GM19238 (cell line): Measurements from ENCODE around the gene UBE3D.
"Not testable (repeated sequence)": the region's sequence is repeated elsewhere in the genome, so short reads cannot be mapped to it uniquely, and the experiment has no call there.

ENCODE experiments used
- DNase-seq: peaks from one replicate; pipeline ENCODE4 v3.0.0; 2011; ENCODE audit warnings: low spot score; ENCODE audit not compliant: insufficient read length

The UBE3D gene

DNA sequence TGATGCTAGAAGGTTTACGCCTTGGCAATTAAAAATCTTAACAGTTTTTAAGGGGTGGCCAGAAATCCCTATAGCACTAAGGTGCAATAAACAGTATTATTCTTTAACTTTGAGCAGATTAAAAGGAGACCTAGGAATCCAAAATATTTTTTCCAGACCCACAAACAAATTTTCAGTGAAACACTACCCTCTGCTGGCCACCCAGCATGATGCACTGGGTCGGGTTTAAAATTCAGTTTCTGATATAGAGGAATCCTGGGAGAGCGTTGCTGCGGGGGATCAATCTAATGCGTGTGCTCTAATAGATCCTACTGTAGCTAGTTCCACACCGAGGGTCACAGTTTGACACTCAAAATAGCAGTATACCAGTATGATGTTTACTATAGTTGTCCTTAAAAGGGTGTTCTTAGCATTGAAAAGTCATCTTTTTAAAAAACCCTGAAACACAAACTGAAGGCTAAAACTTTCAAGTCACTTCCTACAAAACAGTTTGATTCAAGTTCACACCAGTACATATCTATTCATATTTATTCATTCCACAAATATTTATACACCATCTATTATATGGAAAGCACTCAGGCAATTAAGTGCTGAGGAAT lies 10.2 kb downstream of the UBE3D start:
- DNase-seq, result no peak

DNA sequence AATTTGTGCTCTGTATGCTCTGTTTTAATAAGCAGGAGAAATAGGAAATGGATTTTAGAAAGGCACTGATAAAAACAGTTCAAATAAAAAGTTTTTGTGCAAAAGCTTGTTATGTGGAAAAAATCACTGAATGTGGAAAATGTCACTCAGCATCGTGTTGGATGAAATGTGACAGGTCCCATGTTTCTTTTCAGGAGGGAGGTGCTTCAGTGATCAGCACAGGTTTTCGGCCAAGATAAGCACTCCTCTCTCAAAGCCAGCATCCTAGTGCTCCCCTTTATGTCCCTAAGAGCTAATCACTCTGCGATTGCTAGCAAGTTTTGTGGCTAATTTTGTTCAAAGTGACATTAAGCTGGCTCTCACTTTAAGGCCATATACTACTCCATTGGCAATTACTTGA lies 12.0 kb downstream of the UBE3D start:
- DNase-seq, result no peak

DNA sequence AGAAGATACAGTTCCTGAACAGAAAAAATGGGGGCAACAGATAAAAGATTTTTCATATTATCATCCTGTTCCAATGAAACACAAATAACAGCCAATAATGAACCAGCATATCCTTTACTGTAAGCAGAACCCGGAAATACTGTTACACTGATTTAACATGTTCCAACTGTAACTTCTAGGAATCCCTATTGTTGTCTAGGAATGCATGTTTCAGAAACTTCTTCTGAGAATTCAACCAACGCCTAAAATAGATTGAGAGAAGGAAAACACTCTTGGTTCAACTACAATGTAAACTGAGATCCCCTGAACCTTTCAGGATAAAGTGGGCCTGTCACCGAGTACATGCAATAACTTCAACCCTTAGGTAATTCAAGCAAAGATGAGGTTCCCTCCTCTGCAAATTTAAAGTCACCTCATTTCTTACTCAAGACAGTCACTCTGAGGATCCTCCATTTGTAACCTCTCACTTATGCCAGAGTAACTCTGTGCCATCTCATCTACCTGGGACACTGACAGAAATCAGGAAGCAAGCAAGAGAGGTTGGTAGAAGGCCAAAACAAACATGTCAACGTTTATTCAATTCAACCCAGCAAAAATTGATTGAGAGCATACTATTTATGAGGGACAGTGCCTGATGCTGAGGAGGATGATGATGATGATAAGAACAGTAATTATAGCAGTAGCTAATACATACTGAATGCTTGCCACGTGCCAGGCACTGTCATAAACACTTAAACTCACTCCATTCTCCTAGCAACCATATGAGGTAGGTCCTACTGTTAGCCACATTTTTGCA lies 14.1 kb downstream of the UBE3D start:
- DNase-seq, result no peak

DNA sequence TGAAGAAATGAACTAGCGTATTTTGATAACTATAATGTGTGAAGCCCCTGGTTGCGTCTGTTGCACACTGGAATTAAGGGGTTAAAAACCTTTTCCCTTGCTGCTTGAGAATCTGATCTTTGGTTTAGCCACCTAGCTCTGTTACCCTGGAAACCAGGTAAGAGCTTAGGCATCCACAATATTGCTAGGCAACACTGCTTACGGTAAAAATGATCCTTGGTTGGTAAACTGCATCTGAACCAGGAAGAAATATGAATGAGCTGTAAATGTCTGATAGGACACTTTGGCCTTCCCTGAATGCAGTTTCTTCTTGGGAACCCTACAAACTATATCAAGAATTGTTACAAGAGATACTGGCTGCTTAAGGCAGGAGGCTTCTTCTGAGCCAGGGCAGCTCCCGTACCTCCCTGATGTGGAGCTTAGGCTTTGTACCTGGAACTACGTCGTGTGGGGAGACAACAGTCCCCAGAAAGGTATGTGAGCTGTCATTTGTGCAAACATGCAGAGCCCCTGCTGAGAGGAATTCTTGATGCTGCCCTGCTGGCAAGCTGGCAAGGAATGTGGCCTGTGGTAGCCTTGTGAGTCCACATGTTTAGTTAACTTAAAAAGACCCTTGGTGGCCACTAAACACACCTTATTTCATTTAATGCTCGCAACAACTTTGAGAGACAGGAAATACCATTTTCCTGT lies 18.4 kb downstream of the UBE3D start:
- DNase-seq, result no peak

DNA sequence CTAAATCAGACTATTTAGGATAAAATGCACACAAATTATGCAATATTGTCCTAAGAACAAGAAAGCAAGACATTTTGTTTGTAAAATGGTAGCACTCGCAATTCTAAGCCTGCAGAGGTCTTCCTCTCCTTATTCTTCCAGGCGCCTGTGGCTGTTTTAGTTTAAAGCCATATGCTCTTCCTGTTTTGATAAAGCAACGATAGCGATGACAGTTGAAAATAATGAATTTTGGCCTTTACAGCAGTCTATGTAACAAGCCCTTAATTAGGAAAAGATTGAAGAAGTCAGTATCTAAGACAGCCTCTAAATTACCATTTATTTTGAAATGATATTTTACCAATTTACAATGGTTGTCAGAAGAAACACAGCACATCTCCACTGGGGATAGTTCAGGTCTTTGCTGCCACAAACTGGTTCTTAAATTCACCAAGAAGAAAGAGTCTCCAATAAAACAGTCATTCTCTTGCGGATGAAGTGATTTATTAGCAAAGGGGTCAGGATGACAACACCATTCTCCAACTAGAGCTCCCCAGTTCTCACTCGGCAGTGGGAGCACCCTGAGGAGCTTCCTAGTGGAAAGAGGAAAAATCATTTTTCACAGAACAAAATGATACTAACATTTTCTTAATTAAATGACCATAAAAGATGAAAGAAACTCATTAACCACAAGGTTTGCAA lies 21.4 kb downstream of the UBE3D start:
- DNase-seq, result no peak

DNA sequence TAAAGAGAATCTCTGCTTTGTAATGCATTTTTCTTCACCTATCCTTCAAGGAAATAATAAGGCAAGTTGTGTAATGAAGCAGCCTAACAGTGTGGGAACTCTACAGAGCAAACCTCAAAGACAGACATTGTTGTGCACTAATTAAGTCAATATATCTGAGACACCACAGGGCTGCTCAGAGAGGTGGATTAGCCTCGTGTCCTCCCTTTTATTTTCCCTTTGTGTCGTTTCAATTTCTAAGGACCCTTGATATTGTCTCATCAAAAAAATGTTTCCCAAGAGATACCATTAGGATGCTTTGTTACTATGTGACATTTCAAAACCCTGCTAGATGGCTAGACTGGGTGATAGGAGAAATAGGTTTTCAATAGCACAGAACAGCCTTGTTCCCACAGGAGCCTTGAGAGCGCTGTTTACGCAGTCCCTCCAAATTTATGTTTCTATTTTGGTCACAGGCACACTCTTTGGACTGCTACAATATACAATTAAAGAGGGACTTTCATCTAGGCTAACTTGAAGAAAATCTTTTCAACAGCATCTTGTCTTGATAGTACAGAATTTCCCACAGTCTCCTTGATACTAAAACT lies 23.1 kb downstream of the UBE3D start:
- DNase-seq, result no peak

DNA sequence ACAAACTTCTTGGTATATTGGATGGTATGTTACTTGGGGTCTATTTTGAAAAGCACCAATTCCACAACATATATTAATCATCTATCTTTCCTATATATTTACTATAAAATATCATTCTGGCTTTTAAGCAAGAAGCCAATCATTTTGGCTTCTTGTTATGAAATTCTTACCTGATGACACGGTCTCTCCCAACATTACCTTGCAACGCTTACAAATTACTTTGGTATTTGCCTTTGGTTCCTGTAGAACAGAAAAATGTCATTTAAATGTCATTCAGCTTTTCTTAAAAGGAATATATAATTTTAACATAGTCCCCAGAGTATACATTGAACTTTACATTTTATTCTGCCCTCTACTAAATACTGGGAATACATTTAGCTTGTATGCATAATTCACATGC lies 27.4 kb downstream of the UBE3D start:
- no peak for DNase-seq

DNA sequence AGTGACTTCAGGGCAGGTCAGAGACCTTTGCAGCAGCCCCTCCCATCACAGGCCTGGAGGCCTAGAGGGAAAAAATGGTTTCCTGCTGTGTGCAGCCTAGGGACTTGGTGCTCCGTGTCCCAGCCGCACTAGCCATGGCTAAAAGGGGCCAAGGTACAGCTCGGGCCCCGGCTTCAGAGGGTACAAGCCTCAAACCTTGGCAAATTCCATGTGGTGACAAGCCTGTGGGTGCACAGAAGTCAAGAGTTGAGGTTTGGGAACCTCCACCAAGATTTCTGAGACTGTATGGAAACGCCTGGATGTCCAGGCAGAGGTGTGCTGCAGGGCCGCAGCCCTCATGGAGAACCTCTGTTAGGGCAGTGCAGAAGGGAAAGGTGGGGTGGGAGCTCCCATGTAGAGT lies 34.0 kb downstream of the UBE3D start:
- no peak for DNase-seq

DNA sequence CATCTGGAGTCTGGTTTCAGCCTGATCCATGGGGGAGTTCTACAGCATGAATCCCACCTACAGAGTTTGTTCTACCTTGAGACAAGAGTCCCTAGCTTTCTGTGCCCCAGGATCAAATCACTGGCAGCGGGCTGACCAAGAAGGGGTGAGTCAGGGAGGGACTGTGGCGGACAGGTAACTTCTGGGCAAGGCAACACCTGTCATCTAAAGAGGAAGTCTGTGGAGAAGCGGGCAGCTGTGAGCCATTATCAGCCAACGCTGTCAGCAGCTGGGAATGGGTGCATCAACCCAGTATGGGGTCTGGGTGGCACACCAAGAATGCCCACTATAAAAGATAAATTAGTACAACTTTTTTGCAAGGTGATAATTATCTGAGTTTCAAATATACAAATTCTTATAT lies 45.9 kb downstream of the UBE3D start:
- no peak for DNase-seq

DNA sequence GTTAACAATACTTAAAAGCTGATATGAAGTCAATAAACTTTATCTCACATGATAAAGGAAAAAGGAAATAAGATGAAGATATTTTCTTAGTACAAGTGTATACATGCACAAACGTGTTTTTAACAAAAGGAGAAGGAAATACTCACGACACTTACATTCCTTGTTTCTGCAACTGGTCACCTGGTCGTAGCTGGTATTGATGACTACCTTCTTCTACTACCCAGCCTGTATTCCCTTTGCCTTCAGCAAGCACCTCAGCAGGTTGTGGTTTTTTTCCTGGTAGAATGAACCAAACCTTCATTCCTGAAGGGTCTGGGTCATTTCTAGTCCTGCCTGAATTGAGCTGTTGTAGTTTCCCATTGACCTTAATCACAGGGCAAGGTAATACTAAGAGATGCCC lies 54.5 kb downstream of the UBE3D start:
- DNase-seq, result not testable (repeated sequence)

DNA sequence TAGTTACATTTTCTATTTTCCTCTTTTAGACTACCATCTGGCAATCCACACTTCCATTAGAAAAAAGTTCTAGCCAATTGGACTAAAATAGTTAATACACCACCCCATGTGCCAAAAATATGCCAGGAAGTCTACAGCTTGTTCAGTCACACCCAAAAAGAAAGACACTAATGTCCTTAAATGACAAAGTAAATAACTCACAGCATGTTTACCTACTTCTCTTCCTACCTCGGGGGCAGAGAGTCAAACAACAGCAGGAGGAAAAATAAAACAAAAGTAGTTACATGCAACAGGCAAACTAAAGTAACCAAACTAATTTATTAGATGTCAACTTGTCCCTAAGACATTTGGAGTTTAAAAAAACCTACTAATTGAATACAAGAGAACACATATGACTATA lies 57.0 kb downstream of the UBE3D start:
- no peak for DNase-seq

DNA sequence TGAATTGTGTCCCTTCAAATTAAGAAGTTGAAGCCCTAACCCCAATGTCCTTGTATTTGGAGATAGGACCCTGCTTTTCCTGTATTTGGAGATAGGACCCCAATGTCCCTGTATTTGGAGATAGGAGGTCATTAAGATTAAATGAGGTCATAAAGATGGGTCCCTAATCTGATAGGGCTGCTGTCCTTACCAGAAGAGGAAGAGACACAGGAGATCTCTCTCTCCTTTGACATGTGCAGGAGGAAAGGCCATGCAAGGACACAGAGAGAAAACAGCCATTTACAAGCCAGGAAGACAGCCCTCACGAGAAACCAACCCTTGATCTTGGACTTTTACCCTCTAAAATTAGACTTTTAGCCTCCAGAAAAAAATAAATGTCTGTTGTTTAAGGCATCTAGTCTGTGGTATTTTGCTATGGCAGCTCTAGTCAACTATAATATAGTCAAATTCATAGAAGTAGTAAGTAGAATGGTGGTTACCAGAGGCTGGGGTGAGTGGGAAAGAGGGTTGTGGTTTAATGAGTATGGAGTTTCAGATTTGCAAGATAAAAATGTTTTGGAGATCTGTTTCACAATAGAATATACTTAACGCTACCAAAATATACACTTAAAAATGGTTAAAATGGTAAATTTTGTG lies 59.3 kb downstream of the UBE3D start:
- no peak for DNase-seq

DNA sequence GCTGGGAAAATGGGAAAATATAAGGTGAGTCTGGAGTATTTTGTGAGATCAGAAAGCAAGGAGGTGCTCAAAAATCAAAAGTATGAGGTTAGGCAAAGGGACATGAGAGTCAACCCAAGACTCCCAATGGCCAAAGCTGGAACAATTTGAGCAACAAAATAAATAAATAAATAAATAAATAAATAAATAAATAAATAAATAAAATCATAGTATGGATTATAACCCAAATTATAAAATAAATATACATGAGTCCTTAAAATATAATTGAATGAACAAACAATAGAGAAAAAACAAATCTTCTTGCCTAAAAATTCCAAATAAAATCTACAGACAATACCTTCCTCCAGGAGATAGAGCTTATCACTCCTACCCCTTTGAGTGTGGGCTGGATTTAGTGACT lies 69.5 kb downstream of the UBE3D start:
- DNase-seq, result no peak

DNA sequence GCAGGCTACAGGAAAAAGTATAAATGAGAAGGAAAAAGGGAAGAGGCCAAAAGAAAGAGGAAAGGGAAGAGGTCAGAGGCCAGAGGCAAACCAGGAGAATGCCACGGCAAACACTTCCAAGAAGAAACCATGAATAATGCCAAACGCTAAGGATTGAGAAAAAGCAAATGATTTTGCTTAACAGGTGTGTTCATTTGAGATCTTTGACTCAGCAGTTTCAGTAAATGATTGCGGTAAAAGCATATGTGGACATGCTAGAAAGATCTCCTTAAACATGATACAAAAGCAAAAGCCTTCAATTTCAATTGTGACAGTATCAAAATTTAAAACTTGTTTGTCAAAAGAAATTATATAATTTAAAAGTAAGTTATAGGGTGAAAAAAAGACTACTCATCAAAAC lies 70.6 kb downstream of the UBE3D start:
- no peak for DNase-seq

DNA sequence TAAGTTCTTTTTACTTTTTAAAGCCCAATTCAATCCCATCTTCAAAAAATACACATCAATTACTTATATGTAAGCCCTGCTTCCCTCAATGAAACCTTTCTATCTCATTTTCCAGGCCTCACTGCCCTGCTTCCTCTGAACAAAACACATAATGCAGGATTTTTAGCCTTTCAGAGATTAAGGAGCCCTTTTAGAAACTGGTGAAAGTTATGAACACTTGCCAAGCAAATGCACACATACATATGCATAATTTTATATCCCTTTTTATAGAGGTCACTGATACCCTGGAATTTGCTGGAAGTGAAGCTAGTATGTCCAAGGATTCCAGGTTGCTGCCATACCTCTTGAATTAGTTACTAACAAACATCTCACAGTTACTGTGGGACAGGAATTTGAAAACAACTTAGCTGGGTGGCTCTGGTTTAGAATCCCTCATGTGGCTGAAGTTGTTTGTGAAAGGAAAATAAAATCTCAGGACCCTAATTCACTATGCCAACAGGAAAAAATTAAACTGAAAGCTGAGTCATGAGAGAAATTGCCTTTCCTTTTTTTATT lies 75.8 kb downstream of the UBE3D start:
- DNase-seq, result no peak

DNA sequence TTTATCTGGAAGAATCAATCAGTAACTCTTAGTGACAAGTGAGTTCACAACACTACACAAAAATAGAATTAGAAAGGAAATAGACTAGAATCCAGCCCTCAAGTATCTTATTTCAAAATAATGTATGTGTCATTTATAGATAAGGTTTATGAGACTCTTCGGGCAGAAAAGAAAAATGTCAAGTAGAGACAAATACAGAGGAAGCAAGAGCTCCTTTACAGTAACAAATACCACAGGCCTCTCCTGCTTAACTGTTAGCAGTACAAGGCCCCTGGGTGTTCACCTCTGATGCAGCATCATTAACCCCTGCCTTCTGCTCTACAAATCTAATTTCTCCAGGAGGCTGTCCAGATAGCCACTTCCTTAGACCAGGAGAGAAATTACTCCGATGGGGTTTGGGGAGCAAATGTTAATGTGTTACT lies 76.7 kb downstream of the UBE3D start:
- no peak for DNase-seq

DNA sequence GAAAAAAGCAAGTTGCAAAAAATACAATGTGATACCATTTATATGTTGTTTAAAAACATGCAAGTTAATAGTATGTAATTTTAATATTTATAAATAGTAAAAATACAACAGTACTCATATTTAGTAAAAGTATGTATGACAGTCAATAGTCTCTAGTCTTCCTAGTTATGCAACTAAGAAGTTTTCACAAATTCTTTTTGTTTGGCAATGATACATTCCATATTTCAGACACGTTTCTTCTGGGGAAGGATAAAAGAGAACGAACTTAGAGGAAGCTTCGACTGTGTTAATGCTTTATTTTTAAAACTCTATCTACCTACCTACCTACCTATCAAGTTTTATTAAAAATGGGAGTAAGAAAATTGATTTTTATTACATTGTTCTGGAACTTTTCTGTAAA lies 77.7 kb downstream of the UBE3D start:
- DNase-seq, result no peak

DNA sequence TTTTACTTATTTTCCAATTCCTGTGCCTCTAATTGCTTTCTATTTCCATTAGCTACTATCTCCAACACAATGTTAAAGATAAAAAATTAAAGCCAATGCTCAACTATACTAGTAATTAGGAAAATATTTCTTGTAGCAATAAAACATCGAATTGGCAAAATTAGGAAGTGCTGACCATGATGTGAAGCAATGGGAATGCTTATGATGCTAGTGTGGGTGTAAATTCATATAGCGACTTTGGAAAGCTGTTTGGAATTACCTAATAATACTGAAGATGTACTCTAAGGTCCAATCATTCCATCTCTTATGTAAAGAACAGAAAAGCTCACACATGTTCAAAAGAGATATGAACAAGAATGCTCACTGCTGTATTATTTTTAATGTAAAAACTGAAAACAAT lies 78.2 kb downstream of the UBE3D start:
- DNase-seq, result no peak

DNA sequence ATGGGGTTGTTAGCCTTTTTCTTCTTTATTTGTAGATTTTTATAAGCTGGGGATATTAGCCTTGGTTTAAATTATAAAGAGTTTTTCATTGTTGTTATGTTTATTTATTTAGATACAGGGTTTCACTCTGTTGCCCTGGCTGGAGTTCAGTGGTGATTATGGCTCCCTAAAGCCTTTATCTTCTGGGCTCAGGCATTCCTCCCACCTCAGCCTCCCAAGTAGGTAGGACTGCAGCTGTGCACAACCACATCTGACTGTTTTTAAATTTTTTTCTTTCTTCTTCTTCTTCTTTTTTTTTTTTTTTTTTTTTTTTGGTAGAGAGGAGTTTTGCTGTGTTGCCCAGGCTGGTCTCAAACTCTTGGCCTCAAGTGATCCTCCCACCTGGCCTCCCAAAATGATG lies 80.9 kb downstream of the UBE3D start:
- no peak for DNase-seq

DNA sequence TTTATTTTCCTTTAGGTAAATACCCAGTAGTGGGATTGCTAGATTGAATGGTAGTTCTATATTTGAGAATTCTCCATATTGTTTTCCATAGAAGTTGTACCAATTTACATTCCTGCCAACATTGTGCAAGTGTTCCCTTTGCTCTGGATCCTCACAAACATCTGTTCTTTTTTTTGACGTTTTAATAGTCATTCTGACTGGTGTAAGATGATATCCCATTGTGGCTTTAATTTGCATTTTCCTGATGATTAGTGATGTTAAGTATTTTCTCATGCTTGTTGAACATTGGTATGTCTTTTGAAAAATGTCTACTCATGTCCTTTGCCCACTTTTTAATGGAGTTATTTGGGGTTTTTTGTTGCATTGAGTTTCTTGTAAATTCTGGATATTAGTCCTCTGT lies 85.6 kb downstream of the UBE3D start:
- no peak for DNase-seq

DNA sequence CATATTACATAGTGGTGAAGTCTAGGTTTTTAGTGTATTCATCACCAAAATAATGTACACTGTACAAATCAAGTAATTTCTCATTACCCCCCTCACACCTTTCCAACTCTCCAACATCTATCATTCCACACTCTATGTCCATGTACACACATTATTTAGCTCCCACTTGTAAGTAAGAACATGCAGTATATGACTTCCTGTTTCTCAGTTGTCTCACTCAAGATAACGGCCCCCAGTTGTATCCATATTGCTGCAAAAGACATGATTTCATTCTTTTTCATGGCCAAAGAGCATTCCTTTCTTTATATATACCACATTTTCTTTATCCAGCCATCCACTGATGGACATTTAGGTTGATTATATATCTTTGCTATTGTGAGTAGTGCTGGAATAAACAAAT lies 86.0 kb downstream of the UBE3D start:
- DNase-seq, result no peak
